K562 (cell line): ENCODE measurements around the gene RAB1B. TPM values are rescaled to one million over a fixed set of nuclear protein-coding genes. Genes with fewer than 3 reads are reported as not detected.

Source experiments
- ATAC-seq: fragments of 200-7000 bp; cut with Tn5 transposase; 3 replicates; pipeline ENCODE4 v1.9.1; 2020; ENCODE audit warnings: moderate library complexity
- BruUV-seq: library from RNA; stranded (reverse); fragments of 400-500 nt; replicated peaks from 2 replicates; lab custom pipeline; 2021; lab: Mats Ljungman, UMichigan
- CTCF ChIA-PET: fragments of 300-600 bp; formaldehyde crosslinking; extraction: SDS; loops from one replicate; lab custom pipeline; 2021; ENCODE audit warnings: low intra/inter-chr PET ratio; lab: Yijun Ruan, JAX
- POLR2A ChIA-PET: fragments of 300-600, 350-650 bp; sonication (Branson Sonifier 250); formaldehyde crosslinking; extraction: SDS; loops from one replicate; lab custom pipeline; 2021; ENCODE audit warnings: antibody characterized with exemption, inconsistent platforms; lab: Yijun Ruan, JAX
- DNase-seq, 4 experiments: peaks; one replicate each; pipeline versions ENCODE4 v3.0.0 to v3.0.0-alpha.2; 2011 to 2018; ENCODE audit warnings: low spot score in 3 of 4, mixed read lengths in 3 of 4; ENCODE audit errors: extremely low read depth in 1 of 4
- FAIRE-seq: peaks from 2 replicates; lab custom pipeline; 2011; peaks lifted over from hg19 to GRCh38; lab: Jason Lieb, UNC
- H2AFZ ChIP-seq: 2 replicates; pipeline ENCODE4 v1.6.0; 2011; ENCODE audit warnings: low read depth, low read length, control low read depth, inconsistent platforms
- H3K27ac ChIP-seq: fragments of 200-600 bp; 3 replicates; pipeline ENCODE4 v1.8.0; 2011; ENCODE audit warnings: low read depth, mild to moderate bottlenecking, control low read depth, inconsistent platforms, low read length, moderate library complexity, mixed read lengths; ENCODE audit errors: extremely low read depth
- H3K27me3 ChIP-seq, 2 experiments: fragments of 300-600 bp in 1 of 2; 2 replicates in 1 of 2; 3 replicates in 1 of 2; pipeline versions ENCODE4 v1.6.0 to v1.8.0; 2011; ENCODE audit warnings: inconsistent platforms in 2 of 2, low read length in 2 of 2, mild to moderate bottlenecking in 1 of 2, mixed read lengths in 1 of 2, moderate library complexity in 1 of 2; ENCODE audit not compliant: control insufficient read depth in 2 of 2, insufficient read depth in 2 of 2
- H3K36me3 ChIP-seq: fragments of 300-600 bp; 3 replicates; pipeline ENCODE4 v1.8.0; 2011; ENCODE audit warnings: mild to moderate bottlenecking, low read length, inconsistent platforms; ENCODE audit not compliant: control insufficient read depth, insufficient read depth
- H3K4me1 ChIP-seq, 2 experiments: fragments of 200-600 bp in 1 of 2; replicated peaks in 1 of 2; 2 replicates in 1 of 2; 3 replicates in 1 of 2; pipeline versions ENCODE4 v1.5.1 to v1.8.0; 2011; ENCODE audit warnings: inconsistent platforms in 2 of 2, low read length in 2 of 2, mild to moderate bottlenecking in 1 of 2, mixed read lengths in 1 of 2, moderate library complexity in 1 of 2; ENCODE audit not compliant: control insufficient read depth in 2 of 2, insufficient read depth in 2 of 2
- H3K4me2 ChIP-seq: 2 replicates; pipeline ENCODE4 v1.6.1; 2011; ENCODE audit warnings: low read length, control low read depth, inconsistent platforms, mixed read lengths; ENCODE audit not compliant: insufficient read depth
- H3K4me3 ChIP-seq: fragments of 200-600 bp; sonication (generic), shearing (Covaris generic); 2 replicates; pipeline ENCODE4 v1.5.1; 2016; ENCODE audit warnings: control low read depth, inconsistent platforms
- H3K79me2 ChIP-seq: fragments of 200-600 bp; 3 replicates; pipeline ENCODE4 v1.8.0; 2011; ENCODE audit warnings: low read length, inconsistent platforms; ENCODE audit not compliant: control insufficient read depth, insufficient read depth
- H3K9ac ChIP-seq, 2 experiments: 2 replicates each; pipeline versions ENCODE4 v1.6.0 to v1.6.1; 2011; ENCODE audit warnings: low read depth in 2 of 2, low read length in 2 of 2, control low read depth in 1 of 2, inconsistent platforms in 1 of 2, mild to moderate bottlenecking in 1 of 2, mixed read lengths in 1 of 2; ENCODE audit not compliant: insufficient read depth in 1 of 2
- H3K9me1 ChIP-seq: one replicate; pipeline ENCODE4 v1.6.0; 2011; ENCODE audit warnings: inconsistent platforms, mild to moderate bottlenecking, low read length, moderate library complexity; ENCODE audit not compliant: control insufficient read depth, insufficient read depth
- H3K9me3 ChIP-seq: replicated peaks from 2 replicates; pipeline ENCODE4 v1.5.1; 2011; ENCODE audit warnings: low read depth, low read length, inconsistent platforms; ENCODE audit not compliant: control insufficient read depth, insufficient read depth
- H4K20me1 ChIP-seq: replicated peaks from 2 replicates; pipeline ENCODE4 v1.6.1; 2011; ENCODE audit warnings: low read length, inconsistent platforms, mixed read lengths; ENCODE audit not compliant: control insufficient read depth, insufficient read depth
- CAMTA2 ChIP-seq: fragments of 250-450 bp; sonication (Bioruptor Pico); conservative IDR thresholded peaks from 2 replicates; pipeline ENCODE4 v1.5.1; 2022
- CHD1 ChIP-seq: fragments of 200-600 bp; sonication (generic); IDR thresholded peaks from one replicate; pipeline ENCODE4 v1.6.1; 2012; ENCODE audit warnings: mild to moderate bottlenecking, moderate library complexity, low read length, inconsistent platforms
- CHD4 ChIP-seq: fragments of 200-600 bp; sonication (generic); IDR thresholded peaks from 3 replicates; pipeline ENCODE4 v1.6.1; 2012; ENCODE audit warnings: low read depth, mild to moderate bottlenecking, mixed read lengths, low read length, inconsistent platforms; ENCODE audit not compliant: insufficient read depth, insufficient replicate concordance, poor library complexity, severe bottlenecking
- FOXA1 ChIP-seq: fragments of 450-650 bp; IDR thresholded peaks from 2 replicates; pipeline ENCODE4 v1.6.1; 2016; ENCODE audit warnings: mild to moderate bottlenecking, borderline replicate concordance
- MEF2D ChIP-seq: conservative IDR thresholded peaks from 2 replicates; pipeline ENCODE4 v1.6.1; 2016; ENCODE audit warnings: low read depth, missing genetic modification characterization, missing compliant biosample characterization
- NONO ChIP-seq, 2 experiments: fragments of 200-400 bp in 1 of 2; fragments of 450-650 bp in 1 of 2; formaldehyde crosslinking in 1 of 2; IDR thresholded peaks; 2 replicates each; pipeline ENCODE4 v1.6.1; 2017; ENCODE audit warnings: low read depth in 2 of 2, mild to moderate bottlenecking in 2 of 2, moderate library complexity in 2 of 2, low read length in 1 of 2
- PBX2 ChIP-seq, 2 experiments: IDR thresholded peaks in 1 of 2; conservative IDR thresholded peaks in 1 of 2; 2 replicates each; pipeline ENCODE4 v1.6.1; 2016; ENCODE audit warnings: low read depth in 2 of 2, mild to moderate bottlenecking in 1 of 2, missing compliant biosample characterization in 1 of 2, missing genetic modification characterization in 1 of 2, moderate library complexity in 1 of 2
- ZBTB40 ChIP-seq, 2 experiments: fragments of 450-650 bp in 1 of 2; sonication (generic) in 1 of 2; formaldehyde crosslinking in 1 of 2; IDR thresholded peaks; 2 replicates each; pipeline versions ENCODE4 v1.7.1 to v1.9.0; 2016 to 2022; ENCODE audit warnings: inconsistent platforms in 1 of 2, mild to moderate bottlenecking in 1 of 2, missing genetic modification reagents in 1 of 2
- ZNF445 ChIP-seq: fragments of 250-450 bp; sonication (Bioruptor Pico); IDR thresholded peaks from 2 replicates; pipeline ENCODE4 v1.4.0; 2020; ENCODE audit warnings: low read depth, mild to moderate bottlenecking, moderate library complexity
- WGBS: fragments of 100-300 bp; shearing (Covaris generic); methylation state at CpG from one replicate; pipeline ENCODE4 v1.1.6; 2016; ENCODE audit warnings: low coverage, mixed read lengths; ENCODE audit not compliant: insufficient coverage; ENCODE audit errors: missing lambda C conversion rate; 5-methylcytosine and 5-hydroxymethylcytosine counted together
- in situ Hi-C: fragments of 300-500 bp; cut with MboI; formaldehyde crosslinking; loops from 4 replicates; pipeline ENCODE4 v1.15.0; 2018; ENCODE audit warnings: inconsistent platforms, mixed read lengths
- intact Hi-C: fragments of 100-400 bp; cut with micrococcal nuclease; formaldehyde crosslinking; loops from 2 replicates; pipeline ENCODE4 v1.14.2; 2022
- polyA plus RNA-seq, 8 experiments: library from polyadenylated mRNA; depleted of rRNA in 4 of 8; stranded (reverse) in 5 of 8; unstranded in 3 of 8; fragments of >200 nt; fragmentation: Nextera tagmentation in 2 of 8; fragmentation: Illumina TruSeq in 1 of 8; extraction: Ambion mirVana in 2 of 8; extraction: Trizol in 1 of 8; gene quantifications; 2 replicates each; pipeline versions ENCODE4 v1.2.1 to v1.2.3, GENCODE V29; 2011 to 2014; ENCODE audit warnings: inconsistent platforms in 1 of 8, missing spikeins in 1 of 8
- total RNA-seq, 7 experiments: library from RNA; depleted of rRNA in 6 of 7; stranded (reverse); fragments of >200 nt in 6 of 7; fragmentation: Illumina TruSeq in 2 of 7; extraction: Trizol in 2 of 7; gene quantifications; 2 replicates each; pipeline versions ENCODE4 v1.2.1 to v1.2.3, GENCODE V29; 2011 to 2021; ENCODE audit warnings: low replicate concordance in 1 of 7

Gene RAB1B
- total and polyA plus RNA-seq, 9 of the 15 experiments (the other 6 are each of a cell fraction or from before 2014, with no cell fraction given) = 5.6 to 146 (median 98.6) TPM

- H4K20me1 ChIP-seq = 0 out of 2 replicates have a peak, but pooled peaks cover 5% of the 10 kb centered on the region
- no peaks in the 10 kb centered on the region for H3K79me2 ChIP-seq
- H3K4me2 ChIP-seq = no peak overlapping the region
- ChIA-PET POLR2A (interaction anchor here (0.6 to 4.3 kb wide), 2 partner anchors 9 to 10 kb away, joined by 3 to 18 read pairs; partner anchors contain the start of gene YIF1A), CTCF (interaction anchor here (0.5 kb wide), 1 partner anchor 709 kb away, joined by 3 read pairs; no protein-coding TSS in a partner anchor)
- DNase-seq (no peak), ATAC-seq (no peak), FAIRE-seq (no peak)
- no peak overlapping the region for H3K27ac ChIP-seq
- H2AFZ ChIP-seq = no peak overlapping the region
- H3K9me1 ChIP-seq = peaks cover 3% of the 10 kb centered on the region
- in situ Hi-C loops (no loop called here), intact Hi-C loops (no loop called here)
- no peaks in the 10 kb centered on the region for H3K9me3 ChIP-seq
- 21% methylated on average over 7 of the region's 8 CpGs for WGBS
- H3K27me3 ChIP-seq = peaks cover 0 to 8% of the 10 kb centered on the region in 2 experiments; a peak in 2 of 5 replicates
- no peak overlapping the region; a peak in 1 of 4 replicates for H3K9ac ChIP-seq
- no TSS peak for BruUV-seq
- no peaks in the 10 kb centered on the region for H3K36me3 ChIP-seq
- peaks cover 0 to 25% of the 10 kb centered on the region in 2 experiments; a peak in 1 of 5 replicates for H3K4me1 ChIP-seq
- no peak overlapping the region for H3K4me3 ChIP-seq
- TF ChIP-seq MEF2D (no peak), PBX2 (CRISPR knock-in tag; IDR thresholded peaks at IDR 0.05; ENCODE audit: low read depth) (no peak), PBX2 (tag; conservative IDR thresholded peaks at IDR 0.05; ENCODE audit: low read depth) (no peak), FOXA1 (no peak), ZBTB40 (IDR thresholded peaks at IDR 0.05) (no peak), ZBTB40 (CRISPR knock-in tag; IDR thresholded peaks at IDR 0.05) (no peak), CAMTA2 (no peak), ZNF445 (CRISPR knock-in tag) (no peak), NONO (IDR thresholded peaks at IDR 0.05; ENCODE audit: low read depth in 2 of 2, low read length in 1 of 2) (no peak), CHD1 (no peak), CHD4 (no peak)
Measured at GRCh38 chr11:66297610-66298009, 29.2 kb downstream of the RAB1B start.
